Measurements from ENCODE around the gene PRKCH. TPM values are rescaled to one million over a fixed set of nuclear protein-coding genes. Genes with fewer than 3 reads are reported as not detected.

PRKCH gene
- total RNA-seq, 1 donor from 2014 or later = 43.0 TPM

GRCh38 chr14:61568572-61569011 is 247.2 kb downstream of the PRKCH start:
- TF ChIP-seq CTCF (IDR thresholded peaks at IDR 0.05) (no peak), POLR2A (IDR thresholded peaks at IDR 0.05) (no peak), POLR2AphosphoS5 (IDR thresholded peaks at IDR 0.05; ENCODE audit: insufficient read depth in 1 of 2, low read depth in 1 of 2) (no peak)
- no peaks in the 10 kb centered on the region for H3K36me3 ChIP-seq
- no peak overlapping the region for H3K27ac ChIP-seq
- H3K4me1 ChIP-seq = peaks cover 71% of the 10 kb centered on the region
- intact Hi-C loops (cut with DNase I) = no loop called here
- no peaks in the 10 kb centered on the region for H3K27me3 ChIP-seq
- no peak for DNase-seq (ENCODE audit: extremely low spot score in 2 of 2)
- H3K9me3 ChIP-seq = no peaks in the 10 kb centered on the region
- peak overlapping the region in 1 of 2 donors; percentile 20 for H3K4me3 ChIP-seq

GRCh38 chr14:61569308-61569707 is 247.9 kb downstream of the PRKCH start:
- H3K27ac ChIP-seq = peak overlapping the region; percentile 16
- no peaks in the 10 kb centered on the region for H3K36me3 ChIP-seq
- no peak for TF ChIP-seq POLR2AphosphoS5 (IDR thresholded peaks at IDR 0.05; ENCODE audit: insufficient read depth in 1 of 2, low read depth in 1 of 2)
- TF ChIP-seq CTCF (IDR thresholded peaks at IDR 0.05) = no peak
- TF ChIP-seq POLR2A (IDR thresholded peaks at IDR 0.05) = no peak
- no peak overlapping the region for H3K4me3 ChIP-seq
- peaks cover 65% of the 10 kb centered on the region for H3K4me1 ChIP-seq
- no peak for DNase-seq (ENCODE audit: extremely low spot score in 2 of 2)
- H3K27me3 ChIP-seq = no peaks in the 10 kb centered on the region
- intact Hi-C loops (cut with DNase I) = no loop called here
- H3K9me3 ChIP-seq = no peaks in the 10 kb centered on the region

- peaks cover 58% of the 10 kb centered on the region for H3K4me1 ChIP-seq
- DNase-seq (ENCODE audit: extremely low spot score in 2 of 2) = peak in 1 of 2 donors; percentile 87
- H3K27me3 ChIP-seq = no peaks in the 10 kb centered on the region
- no peaks in the 10 kb centered on the region for H3K9me3 ChIP-seq
- intact Hi-C loops (cut with DNase I) = no loop called here
- no peak overlapping the region for H3K4me3 ChIP-seq
- H3K36me3 ChIP-seq = no peaks in the 10 kb centered on the region
- TF ChIP-seq POLR2A (IDR thresholded peaks at IDR 0.05) (no peak), CTCF (IDR thresholded peaks at IDR 0.05) (no peak), POLR2AphosphoS5 (IDR thresholded peaks at IDR 0.05; ENCODE audit: insufficient read depth in 1 of 2, low read depth in 1 of 2) (peak; percentile 16 to 77)
- H3K27ac ChIP-seq = peak overlapping the region; percentile 53
Observed at GRCh38 chr14:61569812-61570548, 248.6 kb downstream of the PRKCH start.

GRCh38 chr14:61570549-61571290 is 249.3 kb downstream of the PRKCH start:
- H3K36me3 ChIP-seq = no peaks in the 10 kb centered on the region
- no peak overlapping the region for H3K4me3 ChIP-seq
- H3K4me1 ChIP-seq = peaks cover 54% of the 10 kb centered on the region
- intact Hi-C loops (cut with DNase I) = no loop called here
- no peaks in the 10 kb centered on the region for H3K27me3 ChIP-seq
- peak overlapping the region; percentile 53 for H3K27ac ChIP-seq
- TF ChIP-seq POLR2AphosphoS5 (IDR thresholded peaks at IDR 0.05; ENCODE audit: insufficient read depth in 1 of 2, low read depth in 1 of 2) = no peak
- no peak for TF ChIP-seq POLR2A (IDR thresholded peaks at IDR 0.05)
- no peak for TF ChIP-seq CTCF (IDR thresholded peaks at IDR 0.05)
- no peaks in the 10 kb centered on the region for H3K9me3 ChIP-seq
- peak in 1 of 2 donors; percentile 79 for DNase-seq (ENCODE audit: extremely low spot score in 2 of 2)
